Measurements from ENCODE around the gene PMEPA1. TPM values are rescaled to one million over a fixed set of nuclear protein-coding genes. Genes with fewer than 3 reads are reported as not detected.

Gene PMEPA1
- total RNA-seq, 2 donors from 2014 or later: 1.6 to 2.3 TPM

GRCh38 chr20:57711311-57711712 lies 1.5 kb upstream of the PMEPA1 start:
- H3K27ac Mint-ChIP-seq: peak overlapping the region; percentile 61
- peak overlapping the region; percentile 76 for H3K4me3 Mint-ChIP-seq
- H3K36me3 Mint-ChIP-seq (ENCODE audit: low read depth): peaks cover 4% of the 10 kb centered on the region
- no peak for ATAC-seq (replicated peaks)
- H3K9me3 Mint-ChIP-seq: no peaks in the 10 kb centered on the region
- peaks cover 4% of the 10 kb centered on the region for H3K4me1 Mint-ChIP-seq
- peaks cover 4% of the 10 kb centered on the region for H3K27me3 Mint-ChIP-seq

- Mint-ChIP-seq H3K27ac (peak overlapping the region; percentile 61), H3K36me3 (ENCODE audit: low read depth) (peaks cover 4% of the 10 kb centered on the region), H3K4me3 (peak overlapping the region; percentile 76), H3K27me3 (peaks cover 4% of the 10 kb centered on the region), H3K4me1 (peaks cover 4% of the 10 kb centered on the region), H3K9me3 (no peaks in the 10 kb centered on the region)
- ATAC-seq (replicated peaks): no peak
Measured at GRCh38 chr20:57710841-57711240, 1.0 kb upstream of the PMEPA1 start.

- Mint-ChIP-seq H3K4me1 (peaks cover 4% of the 10 kb centered on the region), H3K27me3 (peaks cover 4% of the 10 kb centered on the region), H3K4me3 (peak overlapping the region; percentile 89), H3K36me3 (ENCODE audit: low read depth) (peaks cover 4% of the 10 kb centered on the region), H3K9me3 (no peaks in the 10 kb centered on the region), H3K27ac (peak overlapping the region; percentile 80)
- ATAC-seq (replicated peaks): no peak
Measured at GRCh38 chr20:57708694-57709673, 831 bp downstream of the PMEPA1 start.

- no peaks in the 10 kb centered on the region for H3K9me3 Mint-ChIP-seq
- peaks cover 4% of the 10 kb centered on the region for H3K27me3 Mint-ChIP-seq
- peaks cover 4% of the 10 kb centered on the region for H3K36me3 Mint-ChIP-seq (ENCODE audit: low read depth)
- H3K4me1 Mint-ChIP-seq: peaks cover 4% of the 10 kb centered on the region
- H3K4me3 Mint-ChIP-seq: peak overlapping the region; percentile 89
- peak overlapping the region; percentile 80 for H3K27ac Mint-ChIP-seq
- no peak for ATAC-seq (replicated peaks)
Measured at GRCh38 chr20:57707849-57708693, 1.7 kb downstream of the PMEPA1 start.

- peaks cover 4% of the 10 kb centered on the region for H3K27me3 Mint-ChIP-seq
- peaks cover 4% of the 10 kb centered on the region for H3K36me3 Mint-ChIP-seq (ENCODE audit: low read depth)
- no peak for ATAC-seq (replicated peaks)
- peak overlapping the region; percentile 89 for H3K4me3 Mint-ChIP-seq
- H3K9me3 Mint-ChIP-seq: no peaks in the 10 kb centered on the region
- peaks cover 4% of the 10 kb centered on the region for H3K4me1 Mint-ChIP-seq
- H3K27ac Mint-ChIP-seq: no peak overlapping the region
Measured at GRCh38 chr20:57707320-57707719, 2.5 kb downstream of the PMEPA1 start.

- H3K27ac Mint-ChIP-seq: no peak overlapping the region
- H3K27me3 Mint-ChIP-seq: peaks cover 4% of the 10 kb centered on the region
- H3K4me1 Mint-ChIP-seq: peaks cover 4% of the 10 kb centered on the region
- H3K4me3 Mint-ChIP-seq: no peak overlapping the region
- peaks cover 4% of the 10 kb centered on the region for H3K36me3 Mint-ChIP-seq (ENCODE audit: low read depth)
- ATAC-seq (replicated peaks): no peak
- no peaks in the 10 kb centered on the region for H3K9me3 Mint-ChIP-seq
Measured at GRCh38 chr20:57705127-57705899, 4.5 kb downstream of the PMEPA1 start.

- Mint-ChIP-seq H3K36me3 (ENCODE audit: low read depth) (peaks cover 4% of the 10 kb centered on the region), H3K4me3 (no peak overlapping the region), H3K9me3 (no peaks in the 10 kb centered on the region), H3K27ac (no peak overlapping the region), H3K4me1 (peaks cover 5% of the 10 kb centered on the region), H3K27me3 (peaks cover 4% of the 10 kb centered on the region)
- no peak for ATAC-seq (replicated peaks)
Measured at GRCh38 chr20:57704245-57704644, 5.6 kb downstream of the PMEPA1 start.

GRCh38 chr20:57703013-57703412 lies 6.8 kb downstream of the PMEPA1 start:
- ATAC-seq (replicated peaks): no peak
- Mint-ChIP-seq H3K27ac (no peak overlapping the region), H3K9me3 (no peaks in the 10 kb centered on the region), H3K4me1 (peaks cover 11% of the 10 kb centered on the region), H3K4me3 (no peak overlapping the region), H3K27me3 (no peaks in the 10 kb centered on the region), H3K36me3 (ENCODE audit: low read depth) (no peaks in the 10 kb centered on the region)

- H3K4me1 Mint-ChIP-seq: peaks cover 16% of the 10 kb centered on the region
- no peak overlapping the region for H3K27ac Mint-ChIP-seq
- no peaks in the 10 kb centered on the region for H3K27me3 Mint-ChIP-seq
- H3K4me3 Mint-ChIP-seq: no peak overlapping the region
- ATAC-seq (replicated peaks): no peak
- no peaks in the 10 kb centered on the region for H3K36me3 Mint-ChIP-seq (ENCODE audit: low read depth)
- H3K9me3 Mint-ChIP-seq: no peaks in the 10 kb centered on the region
Measured at GRCh38 chr20:57702521-57702920, 7.3 kb downstream of the PMEPA1 start.

- peaks cover 20% of the 10 kb centered on the region for H3K4me1 Mint-ChIP-seq
- no peak for ATAC-seq (replicated peaks)
- H3K4me3 Mint-ChIP-seq: no peak overlapping the region
- no peaks in the 10 kb centered on the region for H3K27me3 Mint-ChIP-seq
- H3K36me3 Mint-ChIP-seq (ENCODE audit: low read depth): no peaks in the 10 kb centered on the region
- H3K9me3 Mint-ChIP-seq: no peaks in the 10 kb centered on the region
- H3K27ac Mint-ChIP-seq: no peak overlapping the region
Measured at GRCh38 chr20:57702091-57702490, 7.7 kb downstream of the PMEPA1 start.

- Mint-ChIP-seq H3K27me3 (no peaks in the 10 kb centered on the region), H3K9me3 (no peaks in the 10 kb centered on the region), H3K4me1 (peaks cover 23% of the 10 kb centered on the region), H3K36me3 (ENCODE audit: low read depth) (no peaks in the 10 kb centered on the region), H3K27ac (no peak overlapping the region), H3K4me3 (no peak overlapping the region)
- no peak for ATAC-seq (replicated peaks)
Measured at GRCh38 chr20:57701651-57702050, 8.2 kb downstream of the PMEPA1 start.

- H3K27me3 Mint-ChIP-seq: no peaks in the 10 kb centered on the region
- no peaks in the 10 kb centered on the region for H3K36me3 Mint-ChIP-seq (ENCODE audit: low read depth)
- H3K9me3 Mint-ChIP-seq: no peaks in the 10 kb centered on the region
- H3K4me1 Mint-ChIP-seq: peaks cover 23% of the 10 kb centered on the region
- H3K4me3 Mint-ChIP-seq: no peak overlapping the region
- no peak for ATAC-seq (replicated peaks)
- H3K27ac Mint-ChIP-seq: no peak overlapping the region
Measured at GRCh38 chr20:57701090-57701489, 8.7 kb downstream of the PMEPA1 start.

GRCh38 chr20:57699395-57699794 lies 10.4 kb downstream of the PMEPA1 start:
- Mint-ChIP-seq H3K4me3 (peak overlapping the region; percentile 68), H3K4me1 (peaks cover 28% of the 10 kb centered on the region), H3K27ac (peak overlapping the region; percentile 85), H3K27me3 (no peaks in the 10 kb centered on the region), H3K9me3 (no peaks in the 10 kb centered on the region), H3K36me3 (ENCODE audit: low read depth) (no peaks in the 10 kb centered on the region)
- no peak for ATAC-seq (replicated peaks)

GRCh38 chr20:57698867-57699275 lies 10.9 kb downstream of the PMEPA1 start:
- ATAC-seq (replicated peaks): peak; percentile 62
- Mint-ChIP-seq H3K4me1 (peaks cover 28% of the 10 kb centered on the region), H3K27me3 (no peaks in the 10 kb centered on the region), H3K36me3 (ENCODE audit: low read depth) (no peaks in the 10 kb centered on the region), H3K27ac (peak overlapping the region; percentile 85), H3K4me3 (peak overlapping the region; percentile 68), H3K9me3 (no peaks in the 10 kb centered on the region)

Data from activated T-helper 17 cell treated with anti-CD3 and anti-CD28 coated beads, Interleukin-2, amount 50 U/mL, for 72 hours (primary cell).